ENCODE data around the gene ZNF579.

- TF ChIP-seq CTCF (IDR thresholded peaks at IDR 0.05; ENCODE audit: insufficient read depth, low read depth, low read length) = no peak
- TF ChIP-seq EZH2 (IDR thresholded peaks at IDR 0.05; ENCODE audit: insufficient read depth, low read length) = no peak
Observed at GRCh38 chr19:55584871-55585270, 4.2 kb upstream of the ZNF579 start.

Measured in astrocyte (in vitro differentiated cells and primary cell).